Prostate gland (tissue), 2 donors: Measurements from ENCODE around the gene JAM2. TPM values are rescaled to one million over a fixed set of nuclear protein-coding genes. Genes with fewer than 3 reads are reported as not detected.
A peak's percentile ranks its signal among the peaks of the same experiment; 100 is the strongest.

ENCODE experiments used
- DNase-seq: peaks from one replicate; pipeline ENCODE4 v3.0.0-alpha.2; 2019; ENCODE audit warnings: low spot score
- H3K27ac ChIP-seq, 2 donors: fragments of 200-600 bp; sonication (generic); 2 replicates each; pipeline ENCODE4 v1.5.1; 2017 to 2019
- H3K27me3 ChIP-seq: fragments of 200-600 bp; sonication (generic); replicated peaks from 2 replicates; pipeline ENCODE4 v1.5.1; 2019; ENCODE audit not compliant: insufficient read depth
- H3K36me3 ChIP-seq, 2 donors: fragments of 200-600 bp; sonication (generic); 1 replicate in 1 of 2; 2 replicates in 1 of 2; pipeline versions ENCODE4 v1.5.1 to v1.8.1; 2017 to 2019
- H3K4me1 ChIP-seq: fragments of 200-600 bp; sonication (generic); replicated peaks from 2 replicates; pipeline ENCODE4 v1.5.1; 2019
- H3K4me3 ChIP-seq, 2 donors: fragments of 200-600 bp; sonication (generic); 2 replicates each; pipeline ENCODE4 v1.5.1; 2017 to 2019
- H3K9me3 ChIP-seq: fragments of 200-600 bp; sonication (generic); 2 replicates; pipeline ENCODE4 v1.5.1; 2017
- CTCF ChIP-seq, 4 experiments: fragments of 200-600 bp in 2 of 4; fragments of 450-650 bp in 2 of 4; sonication (generic) in 2 of 4; IDR thresholded peaks; 1 replicate in 3 of 4; 2 replicates in 1 of 4; pipeline ENCODE4 v1.5.1; 2016 to 2019; ENCODE audit warnings: antibody characterized with exemption in 4 of 4, mild to moderate bottlenecking in 2 of 4, moderate library complexity in 2 of 4
- POLR2A ChIP-seq: fragments of 450-650 bp; IDR thresholded peaks from one replicate; pipeline ENCODE4 v1.6.1; 2016; ENCODE audit warnings: antibody characterized with exemption, mild to moderate bottlenecking
- POLR2AphosphoS5 ChIP-seq: sonication (generic); formaldehyde crosslinking; IDR thresholded peaks from one replicate; pipeline ENCODE4 v1.6.1; 2017; ENCODE audit warnings: antibody characterized with exemption
- WGBS: methylation state at CpG from one replicate; pipeline ENCODE4 v1.1.5; 2018; 5-methylcytosine and 5-hydroxymethylcytosine counted together
- intact Hi-C: fragments of 100-400 bp; cut with DNase I; formaldehyde crosslinking; loops from one replicate; pipeline ENCODE4 v1.14.2; 2022
- total RNA-seq, 2 donors: library from RNA; depleted of rRNA; stranded (reverse); fragments of >200 nt; gene quantifications; one replicate each; pipeline ENCODE4 v1.1.0, GENCODE V29; 2016

JAM2 gene
- total RNA-seq, 2 donors from 2014 or later = 8.2 to 66.6 TPM

GRCh38 chr21:25626757-25627156 is 12.3 kb upstream of the JAM2 start:
- intact Hi-C loops = no loop called here
- no peaks in the 10 kb centered on the region for H3K27me3 ChIP-seq
- peak; percentile 19 for DNase-seq
- H3K9me3 ChIP-seq = no peaks in the 10 kb centered on the region
- 37% methylated on average over 2 of the region's 2 CpGs for WGBS
- H3K4me3 ChIP-seq = no peak overlapping the region
- no peaks in the 10 kb centered on the region for H3K4me1 ChIP-seq
- TF ChIP-seq CTCF (IDR thresholded peaks at IDR 0.05) = no peak
- TF ChIP-seq POLR2AphosphoS5 = peak; percentile 5
- TF ChIP-seq POLR2A = no peak
- no peak overlapping the region for H3K27ac ChIP-seq
- H3K36me3 ChIP-seq = no peaks in the 10 kb centered on the region

GRCh38 chr21:25632296-25632695 is 6.8 kb upstream of the JAM2 start:
- Histone ChIP-seq H3K4me1 (no peaks in the 10 kb centered on the region), H3K4me3 (no peak overlapping the region), H3K36me3 (no peaks in the 10 kb centered on the region), H3K9me3 (no peaks in the 10 kb centered on the region), H3K27me3 (no peaks in the 10 kb centered on the region), H3K27ac (no peak overlapping the region)
- intact Hi-C loops = no loop called here
- DNase-seq = no peak
- 98% methylated on average over 2 of the region's 2 CpGs for WGBS
- TF ChIP-seq POLR2A = no peak
- no peak for TF ChIP-seq POLR2AphosphoS5
- TF ChIP-seq CTCF (IDR thresholded peaks at IDR 0.05) = no peak

GRCh38 chr21:25635310-25635709 is 3.7 kb upstream of the JAM2 start:
- no peaks in the 10 kb centered on the region for H3K36me3 ChIP-seq
- intact Hi-C loops = no loop called here
- H3K4me1 ChIP-seq = no peaks in the 10 kb centered on the region
- no peak overlapping the region for H3K27ac ChIP-seq
- no peaks in the 10 kb centered on the region for H3K27me3 ChIP-seq
- H3K4me3 ChIP-seq = no peak overlapping the region
- 71% methylated on average over 8 of the region's 8 CpGs for WGBS
- TF ChIP-seq POLR2AphosphoS5 (no peak), POLR2A (no peak), CTCF (IDR thresholded peaks at IDR 0.05) (no peak)
- no peaks in the 10 kb centered on the region for H3K9me3 ChIP-seq
- DNase-seq = no peak

- intact Hi-C loops = no loop called here
- Histone ChIP-seq H3K4me3 (no peak overlapping the region), H3K4me1 (no peaks in the 10 kb centered on the region), H3K27ac (no peak overlapping the region), H3K36me3 (no peaks in the 10 kb centered on the region), H3K27me3 (no peaks in the 10 kb centered on the region), H3K9me3 (no peaks in the 10 kb centered on the region)
- TF ChIP-seq CTCF (IDR thresholded peaks at IDR 0.05) = no peak
- no peak for DNase-seq
- WGBS = 82% methylated on average over 2 of the region's 2 CpGs
Measured at GRCh38 chr21:25636727-25637126, 2.3 kb upstream of the JAM2 start.

GRCh38 chr21:25637851-25638659 is 1.0 kb upstream of the JAM2 start:
- TF ChIP-seq POLR2AphosphoS5 = no peak
- TF ChIP-seq POLR2A = no peak
- no peak for TF ChIP-seq CTCF (IDR thresholded peaks at IDR 0.05)
- H3K36me3 ChIP-seq = no peaks in the 10 kb centered on the region
- peak overlapping the region in 1 of 2 donors; percentile 64 for H3K27ac ChIP-seq
- WGBS = 42% methylated on average over 5 of the region's 5 CpGs
- no peak for DNase-seq
- H3K27me3 ChIP-seq = no peaks in the 10 kb centered on the region
- H3K4me1 ChIP-seq = no peaks in the 10 kb centered on the region
- no peaks in the 10 kb centered on the region for H3K9me3 ChIP-seq
- no peak overlapping the region for H3K4me3 ChIP-seq
- intact Hi-C loops = no loop called here
